Progenitor cell of endocrine pancreas (in vitro differentiated cells): ENCODE results near the gene ALDH5A1. TPM values are rescaled to one million over a fixed set of nuclear protein-coding genes. Genes with fewer than 3 reads are reported as not detected.

Experiments used
- DNase-seq: peaks from one replicate; pipeline ENCODE4 v3.0.0; 2021; ENCODE audit warnings: low spot score; ENCODE audit not compliant: unreplicated experiment
- H3K27ac Mint-ChIP-seq: 2 replicates; pipeline ENCODE4 v1.8.0; 2021; ENCODE audit warnings: mild to moderate bottlenecking, moderate library complexity, mixed read lengths
- H3K27me3 Mint-ChIP-seq: 2 replicates; pipeline ENCODE4 v1.8.0; 2021; ENCODE audit warnings: mixed read lengths
- H3K36me3 Mint-ChIP-seq: 2 replicates; pipeline ENCODE4 v1.8.0; 2022; ENCODE audit warnings: mixed read lengths; ENCODE audit not compliant: insufficient read depth
- H3K4me1 Mint-ChIP-seq: 2 replicates; pipeline ENCODE4 v1.8.0; 2021; ENCODE audit warnings: low read depth, mixed read lengths
- H3K4me3 Mint-ChIP-seq: 2 replicates; pipeline ENCODE4 v1.8.0; 2021; ENCODE audit warnings: low read depth, mild to moderate bottlenecking, moderate library complexity, mixed read lengths
- H3K9me3 Mint-ChIP-seq: 2 replicates; pipeline ENCODE4 v1.8.0; 2021; ENCODE audit warnings: low read depth, mixed read lengths
- total RNA-seq: library from RNA; stranded (reverse); gene quantifications from 2 replicates; pipeline ENCODE4 v1.2.1, GENCODE V29; 2021
- TF ChIP-seq, protein P1 (sequence below): fragments of 200-600 bp; sonication (generic); IDR thresholded peaks from one replicate; pipeline ENCODE4 v1.5.0; 2021; ENCODE audit warnings: antibody characterized with exemption, mild to moderate bottlenecking; ENCODE audit not compliant: unreplicated experiment

Gene ALDH5A1
- total RNA-seq, 1 donor from 2014 or later: 14.5 TPM

DNA sequence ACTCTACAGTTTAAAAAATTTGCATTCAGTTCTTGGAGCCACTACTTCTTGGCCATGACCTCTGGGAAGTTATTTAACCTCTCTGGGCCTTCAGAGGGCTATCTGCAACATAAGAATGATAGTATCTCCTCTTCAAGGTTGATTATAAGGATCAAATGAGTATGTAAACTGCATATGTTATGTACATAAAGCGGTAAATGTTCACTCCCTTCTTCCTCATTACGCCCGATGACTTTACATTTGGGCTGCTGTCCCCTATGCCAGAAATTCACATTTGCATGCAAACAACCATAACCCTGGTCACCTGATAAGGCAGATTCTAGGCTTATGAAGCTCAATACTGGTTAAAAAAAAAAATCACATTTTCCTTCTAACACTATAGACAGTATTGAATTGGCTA lies 50.4 kb downstream of the ALDH5A1 start:
- Mint-ChIP-seq H3K4me1 (peaks cover 6% of the 10 kb centered on the region), H3K9me3 (no peaks in the 10 kb centered on the region), H3K27ac (no peak overlapping the region), H3K4me3 (no peak overlapping the region), H3K36me3 (no peaks in the 10 kb centered on the region), H3K27me3 (peaks cover 21% of the 10 kb centered on the region)
- no peak for DNase-seq
- TF ChIP-seq, protein P1, sequence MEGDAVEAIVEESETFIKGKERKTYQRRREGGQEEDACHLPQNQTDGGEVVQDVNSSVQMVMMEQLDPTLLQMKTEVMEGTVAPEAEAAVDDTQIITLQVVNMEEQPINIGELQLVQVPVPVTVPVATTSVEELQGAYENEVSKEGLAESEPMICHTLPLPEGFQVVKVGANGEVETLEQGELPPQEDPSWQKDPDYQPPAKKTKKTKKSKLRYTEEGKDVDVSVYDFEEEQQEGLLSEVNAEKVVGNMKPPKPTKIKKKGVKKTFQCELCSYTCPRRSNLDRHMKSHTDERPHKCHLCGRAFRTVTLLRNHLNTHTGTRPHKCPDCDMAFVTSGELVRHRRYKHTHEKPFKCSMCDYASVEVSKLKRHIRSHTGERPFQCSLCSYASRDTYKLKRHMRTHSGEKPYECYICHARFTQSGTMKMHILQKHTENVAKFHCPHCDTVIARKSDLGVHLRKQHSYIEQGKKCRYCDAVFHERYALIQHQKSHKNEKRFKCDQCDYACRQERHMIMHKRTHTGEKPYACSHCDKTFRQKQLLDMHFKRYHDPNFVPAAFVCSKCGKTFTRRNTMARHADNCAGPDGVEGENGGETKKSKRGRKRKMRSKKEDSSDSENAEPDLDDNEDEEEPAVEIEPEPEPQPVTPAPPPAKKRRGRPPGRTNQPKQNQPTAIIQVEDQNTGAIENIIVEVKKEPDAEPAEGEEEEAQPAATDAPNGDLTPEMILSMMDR: no peak

DNA sequence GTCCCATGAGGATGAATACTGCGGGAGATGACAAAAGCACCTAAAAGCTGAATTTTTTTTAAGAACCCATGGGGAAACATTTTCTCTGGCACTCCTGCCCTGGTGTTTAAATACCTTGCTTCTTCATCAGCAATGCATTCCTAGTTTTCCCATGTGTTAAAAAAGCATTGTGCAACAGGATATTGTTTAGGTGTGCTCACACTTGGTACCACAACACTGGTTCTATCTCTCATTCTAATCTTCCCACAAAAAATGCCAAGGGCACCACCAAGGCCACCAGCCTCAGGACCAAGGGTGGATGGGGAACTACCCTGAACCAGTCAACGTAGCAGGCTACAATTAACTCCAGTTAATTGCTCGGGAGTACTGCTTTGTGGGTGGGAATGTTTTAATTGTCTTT lies 50.9 kb downstream of the ALDH5A1 start:
- DNase-seq: no peak
- H3K27ac Mint-ChIP-seq: no peak overlapping the region

DNA sequence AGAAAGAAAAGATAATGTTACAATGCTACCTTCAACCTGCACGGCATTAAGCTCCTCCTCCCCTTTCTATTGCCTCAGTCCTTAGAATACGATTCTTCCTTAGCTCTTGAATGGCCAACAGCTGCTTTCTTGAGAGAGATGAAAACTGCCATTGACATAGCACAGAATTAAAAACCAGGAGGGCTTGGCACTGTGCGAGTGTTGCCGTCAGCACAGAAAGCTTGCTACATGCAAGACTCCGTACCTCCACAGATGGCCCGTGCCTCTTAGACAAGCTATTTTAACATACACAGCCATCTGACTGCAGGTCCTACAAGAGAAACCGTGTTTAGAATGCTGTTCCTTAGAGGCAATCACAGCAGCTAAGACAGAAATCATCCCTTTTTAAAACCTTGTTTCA lies 51.7 kb downstream of the ALDH5A1 start:
- Mint-ChIP-seq H3K27me3 (peaks cover 21% of the 10 kb centered on the region), H3K27ac (no peak overlapping the region)
- TF ChIP-seq, protein P1: no peak

More for the DNA sequence above, 50.9 kb downstream of the ALDH5A1 start:
- Mint-ChIP-seq H3K4me3 (no peak overlapping the region), H3K27me3 (peaks cover 21% of the 10 kb centered on the region), H3K36me3 (no peaks in the 10 kb centered on the region), H3K4me1 (peaks cover 10% of the 10 kb centered on the region), H3K9me3 (no peaks in the 10 kb centered on the region)
- TF ChIP-seq, protein P1: no peak

DNA sequence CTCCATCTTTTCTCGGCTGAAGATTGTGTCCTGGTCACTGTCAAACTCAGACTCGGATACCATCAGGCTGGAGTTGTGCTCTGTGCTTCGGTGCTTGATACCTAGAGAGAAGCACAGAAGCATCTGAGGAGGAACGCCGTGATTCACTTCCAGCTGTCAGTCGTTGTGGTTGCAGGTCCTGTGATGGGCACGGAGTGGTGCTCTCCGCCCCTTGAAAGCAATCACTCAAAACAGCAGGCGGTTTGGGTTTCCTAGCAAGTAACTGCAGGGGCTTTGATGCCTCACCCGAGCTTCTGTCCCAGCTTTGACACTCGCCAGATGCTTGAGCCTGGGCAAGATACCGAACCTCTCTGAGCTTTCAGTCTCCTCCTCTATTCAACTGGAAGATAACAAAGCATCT lies 52.5 kb downstream of the ALDH5A1 start:
- TF ChIP-seq, protein P1: no peak
- H3K4me1 Mint-ChIP-seq: peaks cover 14% of the 10 kb centered on the region
- no peak overlapping the region for H3K4me3 Mint-ChIP-seq
- H3K27ac Mint-ChIP-seq: no peak overlapping the region
- H3K9me3 Mint-ChIP-seq: no peaks in the 10 kb centered on the region
- no peak for DNase-seq
- H3K27me3 Mint-ChIP-seq: peaks cover 21% of the 10 kb centered on the region
- H3K36me3 Mint-ChIP-seq: no peaks in the 10 kb centered on the region

More for the DNA sequence above, 51.7 kb downstream of the ALDH5A1 start:
- no peaks in the 10 kb centered on the region for H3K36me3 Mint-ChIP-seq
- no peak overlapping the region for H3K4me3 Mint-ChIP-seq
- no peak for DNase-seq
- no peaks in the 10 kb centered on the region for H3K9me3 Mint-ChIP-seq
- peaks cover 14% of the 10 kb centered on the region for H3K4me1 Mint-ChIP-seq

DNA sequence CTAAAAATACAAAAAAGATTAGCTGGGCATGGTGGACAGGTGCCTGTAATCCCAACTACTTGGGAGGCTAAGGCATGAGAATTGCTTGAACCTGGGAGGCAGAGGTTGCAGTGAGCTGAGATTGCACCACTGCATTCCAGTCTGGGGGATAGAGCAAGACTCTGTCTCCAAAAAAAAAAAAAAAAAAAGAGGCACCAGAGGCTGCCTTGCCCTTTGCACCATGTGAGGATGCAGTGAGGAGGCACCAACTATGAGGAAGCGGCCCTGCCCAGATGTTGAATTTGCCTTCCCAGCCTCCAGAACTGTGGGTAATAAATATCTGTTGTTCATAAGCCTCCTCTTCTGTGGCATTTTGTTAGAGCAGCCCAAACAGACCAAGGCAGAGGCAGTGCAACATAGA lies 54.4 kb downstream of the ALDH5A1 start:
- Mint-ChIP-seq H3K27ac (no peak overlapping the region), H3K27me3 (peaks cover 21% of the 10 kb centered on the region), H3K36me3 (no peaks in the 10 kb centered on the region), H3K4me3 (no peak overlapping the region), H3K4me1 (peaks cover 14% of the 10 kb centered on the region), H3K9me3 (no peaks in the 10 kb centered on the region)
- TF ChIP-seq, protein P1: no peak
- DNase-seq: no peak
